Right lobe of liver (tissue), 6 donors: ENCODE measurements around the gene MRPL39. TPM values are rescaled to one million over a fixed set of nuclear protein-coding genes. Genes with fewer than 3 reads are reported as not detected.

Experiments used
- ATAC-seq, 4 donors: fragments of 200-7000 bp; cut with Tn5 transposase; one replicate each; pipeline ENCODE4 v1.9.1; 2020; ENCODE audit warnings: mild to moderate bottlenecking in 4 of 4, moderate library complexity in 4 of 4
- DNase-seq, 3 donors: peaks; one replicate each; pipeline ENCODE4 v3.0.0-alpha.2; 2020
- H3K27ac ChIP-seq, 3 donors: fragments of 200-600 bp; one replicate each; pipeline ENCODE4 v1.8.0; 2022
- H3K27me3 ChIP-seq, 2 donors: fragments of 200-600 bp; one replicate each; pipeline ENCODE4 v1.8.0; 2022
- H3K36me3 ChIP-seq, 4 donors: fragments of 200-600 bp; sonication (generic) in 1 of 4; one replicate each; pipeline versions ENCODE4 v1.5.1 to v1.8.0; 2017 to 2022; ENCODE audit warnings: control low read depth in 1 of 4
- H3K4me1 ChIP-seq, 4 donors: fragments of 200-600 bp; sonication (generic) in 1 of 4; one replicate each; pipeline versions ENCODE4 v1.5.1 to v1.8.0; 2017 to 2022; ENCODE audit warnings: control low read depth in 1 of 4
- H3K4me3 ChIP-seq, 3 donors: fragments of 200-600 bp; one replicate each; pipeline ENCODE4 v1.8.0; 2022
- H3K9me3 ChIP-seq, 4 donors: fragments of 200-600 bp; sonication (generic) in 1 of 4; one replicate each; pipeline versions ENCODE4 v1.5.1 to v1.8.0; 2017 to 2022; ENCODE audit warnings: control low read depth in 1 of 4
- POLR2A ChIP-seq: fragments of 450-650 bp; IDR thresholded peaks from one replicate; pipeline ENCODE4 v1.6.1; 2017; ENCODE audit warnings: antibody characterized with exemption, mild to moderate bottlenecking
- WGBS: methylation state at CpG from one replicate; pipeline ENCODE4 v1.1.6; 2018; ENCODE audit warnings: low coverage, low lambda C conversion rate; ENCODE audit not compliant: insufficient coverage; ENCODE audit errors: missing lambda C conversion rate; 5-methylcytosine and 5-hydroxymethylcytosine counted together
- intact Hi-C, 2 donors: fragments of 100-400 bp; cut with DNase I; formaldehyde crosslinking; loops; one replicate each; pipeline versions ENCODE4 v1.11.2 to v1.14.1; 2022
- total RNA-seq, 6 experiments: library from RNA; depleted of rRNA in 2 of 6; stranded (reverse); fragments of >200 nt in 2 of 6; fragmentation: NEBNext Ultra II Directional in 3 of 6; extraction: Animal tissue kit (Norgen Biotek cat#: 25700) in 3 of 6; gene quantifications; one replicate each; pipeline versions ENCODE4 v1.1.0 to v1.2.4, GENCODE V29; 2016 to 2023
- TF ChIP-seq, protein P1 (sequence below), 4 donors: fragments of 200-600 bp in 3 of 4; fragments of 450-650 bp in 1 of 4; IDR thresholded peaks; one replicate each; pipeline versions ENCODE4 v1.5.1 to v1.8.0; 2016 to 2022; ENCODE audit warnings: antibody characterized with exemption in 4 of 4, mild to moderate bottlenecking in 2 of 4
- donor health status: DM: no; HTN: yes; CAD: no.
- donor health status: DM: no; HTN: no; CAD: no.
- donor health status: DM: no; HTN: no; CAD: no.
- donor health status: DM: no; HTN: yes; CAD: no.
- donor health status: DM: no; HTN: yes; CAD: no.

Gene MRPL39
- total RNA-seq, 6 experiments from 2014 or later = 18.4 to 23.8 (median 19.5) TPM

DNA sequence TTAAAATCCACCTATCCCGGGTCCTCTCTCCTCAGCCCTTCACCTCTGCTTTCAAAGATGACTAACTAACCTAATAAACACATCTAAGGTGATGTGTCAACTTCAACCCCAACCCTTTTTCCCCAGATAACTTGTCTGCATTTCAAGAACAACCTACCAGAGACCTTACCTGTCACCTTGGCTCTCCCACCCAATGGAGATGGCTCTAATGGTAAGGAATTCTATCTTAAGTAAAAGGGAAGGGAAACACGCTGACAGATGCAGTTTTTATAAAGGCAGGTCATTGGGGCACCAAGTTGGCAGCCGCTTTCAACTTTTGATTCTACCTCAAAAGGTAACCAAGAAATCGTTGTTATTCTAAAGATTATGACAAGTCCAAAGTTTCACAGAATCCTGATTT is 37.6 kb downstream of the MRPL39 start:
- no peak overlapping the region for H3K27ac ChIP-seq
- H3K36me3 ChIP-seq = no peaks in the 10 kb centered on the region
- no peaks in the 10 kb centered on the region for H3K4me1 ChIP-seq
- H3K27me3 ChIP-seq = no peaks in the 10 kb centered on the region
- ATAC-seq (no peak), DNase-seq (no peak)
- WGBS = 92% methylated on average over 4 of the region's 4 CpGs
- intact Hi-C loops = no loop called here
- H3K9me3 ChIP-seq = no peaks in the 10 kb centered on the region
- H3K4me3 ChIP-seq = no peak overlapping the region
- TF ChIP-seq, protein P1, sequence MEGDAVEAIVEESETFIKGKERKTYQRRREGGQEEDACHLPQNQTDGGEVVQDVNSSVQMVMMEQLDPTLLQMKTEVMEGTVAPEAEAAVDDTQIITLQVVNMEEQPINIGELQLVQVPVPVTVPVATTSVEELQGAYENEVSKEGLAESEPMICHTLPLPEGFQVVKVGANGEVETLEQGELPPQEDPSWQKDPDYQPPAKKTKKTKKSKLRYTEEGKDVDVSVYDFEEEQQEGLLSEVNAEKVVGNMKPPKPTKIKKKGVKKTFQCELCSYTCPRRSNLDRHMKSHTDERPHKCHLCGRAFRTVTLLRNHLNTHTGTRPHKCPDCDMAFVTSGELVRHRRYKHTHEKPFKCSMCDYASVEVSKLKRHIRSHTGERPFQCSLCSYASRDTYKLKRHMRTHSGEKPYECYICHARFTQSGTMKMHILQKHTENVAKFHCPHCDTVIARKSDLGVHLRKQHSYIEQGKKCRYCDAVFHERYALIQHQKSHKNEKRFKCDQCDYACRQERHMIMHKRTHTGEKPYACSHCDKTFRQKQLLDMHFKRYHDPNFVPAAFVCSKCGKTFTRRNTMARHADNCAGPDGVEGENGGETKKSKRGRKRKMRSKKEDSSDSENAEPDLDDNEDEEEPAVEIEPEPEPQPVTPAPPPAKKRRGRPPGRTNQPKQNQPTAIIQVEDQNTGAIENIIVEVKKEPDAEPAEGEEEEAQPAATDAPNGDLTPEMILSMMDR (IDR thresholded peaks at IDR 0.05) = no peak
- TF ChIP-seq POLR2A = no peak

DNA sequence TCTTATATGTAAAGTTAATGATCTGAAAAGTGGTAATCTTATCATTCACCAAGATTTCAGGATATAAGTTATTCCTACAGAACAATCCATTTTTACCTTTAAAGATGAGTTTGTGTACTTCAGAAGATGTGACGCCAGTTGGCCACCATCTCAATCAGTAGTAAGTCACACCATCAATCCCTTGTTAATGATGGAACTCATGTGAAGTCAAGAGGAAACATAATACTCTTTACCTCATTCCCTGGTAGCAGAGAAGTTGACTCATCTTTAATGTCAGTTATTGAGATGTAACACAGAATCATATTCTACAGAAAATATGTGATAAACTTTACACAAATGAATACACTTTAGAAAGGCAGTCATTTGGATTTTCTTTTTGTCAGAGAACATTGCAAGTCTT is 38.2 kb downstream of the MRPL39 start:
- TF ChIP-seq, protein P1 (IDR thresholded peaks at IDR 0.05) = no peak
- no peak for TF ChIP-seq POLR2A
- 100% methylated on average over 1 of the region's 1 CpG for WGBS
- Histone ChIP-seq H3K9me3 (no peaks in the 10 kb centered on the region), H3K27me3 (no peaks in the 10 kb centered on the region), H3K36me3 (no peaks in the 10 kb centered on the region), H3K4me1 (no peaks in the 10 kb centered on the region), H3K27ac (no peak overlapping the region), H3K4me3 (no peak overlapping the region)
- intact Hi-C loops = no loop called here
- ATAC-seq (no peak), DNase-seq (no peak)

DNA sequence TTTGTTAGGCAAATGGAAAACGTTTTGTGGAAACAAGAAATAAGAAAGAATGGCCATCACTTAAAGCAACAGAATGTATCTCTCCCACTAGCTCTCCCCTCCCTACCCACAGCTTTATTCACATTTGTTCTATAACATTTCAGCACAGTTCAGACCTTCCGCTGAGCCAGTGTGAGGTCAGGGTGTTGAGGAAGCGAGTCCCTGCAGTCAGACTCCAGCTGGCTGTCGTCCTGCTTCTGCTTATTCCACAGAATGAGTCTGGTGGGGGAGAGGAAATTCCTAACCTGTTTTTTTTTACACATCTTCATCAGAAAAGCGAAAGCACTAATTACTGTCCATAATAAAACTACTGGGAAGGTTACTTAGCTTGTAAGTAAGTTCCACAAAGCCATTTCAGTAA is 39.0 kb downstream of the MRPL39 start:
- 46% methylated on average over 5 of the region's 5 CpGs for WGBS
- Histone ChIP-seq H3K4me3 (no peak overlapping the region), H3K36me3 (no peaks in the 10 kb centered on the region), H3K9me3 (no peaks in the 10 kb centered on the region), H3K27ac (no peak overlapping the region), H3K4me1 (no peaks in the 10 kb centered on the region), H3K27me3 (no peaks in the 10 kb centered on the region)
- TF ChIP-seq, protein P1 (IDR thresholded peaks at IDR 0.05) = no peak
- TF ChIP-seq POLR2A = no peak
- DNase-seq (peak in 2 of 3 donors; percentile 39 to 60), ATAC-seq (peak; percentile 74 to 94 (median 88))
- intact Hi-C loops = no loop called here

DNA sequence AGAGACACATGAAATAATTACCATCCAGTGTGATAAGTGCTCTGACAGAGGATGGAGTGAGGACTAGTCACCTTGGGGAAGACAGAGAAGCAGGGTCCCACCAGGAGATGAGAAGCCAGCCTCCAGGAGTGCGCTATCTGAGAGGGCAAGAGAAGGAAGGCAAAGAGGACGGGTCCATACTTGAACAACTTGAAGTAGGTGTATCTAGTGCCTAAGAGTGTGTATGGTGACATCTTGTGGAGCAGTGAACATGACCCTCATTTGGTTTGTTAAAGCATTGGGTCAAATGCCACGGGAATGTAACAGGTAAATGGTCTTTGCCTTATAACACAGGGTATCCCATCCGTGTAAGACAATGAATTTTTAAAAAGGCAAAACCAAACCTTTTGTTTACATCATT is 39.8 kb downstream of the MRPL39 start:
- Histone ChIP-seq H3K27me3 (no peaks in the 10 kb centered on the region), H3K4me1 (peaks cover 0 to 3% (median 0%) of the 10 kb centered on the region in 4 donors), H3K4me3 (no peak overlapping the region), H3K9me3 (no peaks in the 10 kb centered on the region), H3K36me3 (no peaks in the 10 kb centered on the region), H3K27ac (no peak overlapping the region)
- DNase-seq = no peak
- WGBS = 88% methylated on average over 4 of the region's 4 CpGs
- no peak for TF ChIP-seq POLR2A
- TF ChIP-seq, protein P1 (IDR thresholded peaks at IDR 0.05) = no peak
- intact Hi-C loops = no loop called here
- no peak for ATAC-seq

DNA sequence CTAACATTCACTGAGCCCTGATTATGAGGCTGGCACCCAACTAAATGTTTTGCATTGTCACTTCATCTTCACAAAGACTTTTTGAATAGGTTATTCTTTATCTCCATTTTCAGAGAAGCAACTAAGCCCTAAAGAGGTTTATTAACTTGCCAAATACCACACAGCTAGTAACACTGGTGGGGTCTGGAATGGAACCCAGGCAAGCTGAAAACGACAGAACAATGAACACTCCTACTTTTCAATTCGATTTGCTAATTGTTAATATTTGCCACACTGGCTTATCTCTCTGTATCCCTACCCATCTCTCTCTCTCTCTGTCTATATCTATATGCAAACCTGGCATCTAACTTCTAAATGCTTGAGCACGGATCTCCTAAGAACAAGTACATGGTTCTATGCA is 40.6 kb downstream of the MRPL39 start:
- intact Hi-C loops = no loop called here
- H3K4me3 ChIP-seq = no peak overlapping the region
- no peaks in the 10 kb centered on the region for H3K9me3 ChIP-seq
- H3K27me3 ChIP-seq = no peaks in the 10 kb centered on the region
- WGBS = 83% methylated on average over 3 of the region's 3 CpGs
- no peak overlapping the region for H3K27ac ChIP-seq
- H3K4me1 ChIP-seq = peaks cover 0 to 8% (median 0%) of the 10 kb centered on the region in 4 donors
- no peak for ATAC-seq
- no peaks in the 10 kb centered on the region for H3K36me3 ChIP-seq
- no peak for DNase-seq
- TF ChIP-seq, protein P1 (IDR thresholded peaks at IDR 0.05) = no peak
- TF ChIP-seq POLR2A = no peak
